RWPE2 (cell line): ENCODE data around the gene CHRM4.

Experiments used
- ATAC-seq: fragments of 200-7000 bp; cut with Tn5 transposase; 3 replicates; pipeline ENCODE4 v1.9.1; 2021; ENCODE audit warnings: low read depth
- DNase-seq: peaks from one replicate; pipeline ENCODE4 v3.0.0-alpha.2; 2020; ENCODE audit warnings: low spot score
- H3K27ac ChIP-seq: fragments of 450-650 bp; 2 replicates; pipeline ENCODE4 v1.5.1; 2017; ENCODE audit warnings: mild to moderate bottlenecking; ENCODE audit not compliant: poor library complexity, severe bottlenecking
- H3K27me3 ChIP-seq: fragments of 250-450 bp; sonication (Bioruptor Pico); 2 replicates; pipeline ENCODE4 v1.5.1; 2021; ENCODE audit warnings: mild to moderate bottlenecking, moderate library complexity; ENCODE audit not compliant: insufficient read depth, poor library complexity, severe bottlenecking
- H3K36me3 ChIP-seq: fragments of 250-450 bp; sonication (Bioruptor Pico); 2 replicates; pipeline ENCODE4 v1.5.1; 2020; ENCODE audit warnings: low read depth, mild to moderate bottlenecking, moderate library complexity
- H3K4me1 ChIP-seq: fragments of 250-450 bp; sonication (Bioruptor Pico); 2 replicates; pipeline ENCODE4 v1.5.1; 2021; ENCODE audit warnings: mild to moderate bottlenecking, moderate library complexity; ENCODE audit not compliant: insufficient read depth, poor library complexity, severe bottlenecking
- H3K4me3 ChIP-seq: fragments of 250-450 bp; sonication (Bioruptor Pico); 2 replicates; pipeline ENCODE4 v1.5.1; 2021; ENCODE audit warnings: mild to moderate bottlenecking, moderate library complexity; ENCODE audit not compliant: severe bottlenecking
- H3K9me3 ChIP-seq: fragments of 250-450 bp; sonication (Bioruptor Pico); 2 replicates; pipeline ENCODE4 v1.5.1; 2021; ENCODE audit warnings: mild to moderate bottlenecking, moderate library complexity; ENCODE audit not compliant: severe bottlenecking
- TF ChIP-seq, protein P1 (sequence below): fragments of 450-650 bp; IDR thresholded peaks from one replicate; pipeline ENCODE4 v1.5.1; 2017; ENCODE audit warnings: mild to moderate bottlenecking, moderate library complexity; ENCODE audit not compliant: poor library complexity, severe bottlenecking

Gene CHRM4

DNA sequence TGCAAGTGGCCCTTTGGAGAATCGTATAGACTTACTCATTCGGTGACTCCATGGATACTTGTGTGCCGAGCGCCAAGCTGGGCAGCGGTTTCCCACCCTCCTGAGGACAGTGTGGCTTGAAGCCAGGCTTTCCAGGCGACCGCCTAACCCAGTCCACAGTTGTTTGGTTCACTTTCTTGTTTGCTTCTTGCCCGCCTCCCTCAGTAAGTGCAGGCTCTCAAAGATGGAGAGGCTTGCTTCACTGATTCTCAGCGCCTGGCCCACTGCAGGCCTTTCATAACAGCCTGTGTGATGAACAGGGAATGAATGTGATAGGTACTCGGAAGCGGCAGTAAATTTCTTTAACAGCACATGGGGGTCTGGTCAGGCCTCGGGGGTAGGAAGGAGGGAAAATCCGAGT lies 21.3 kb downstream of the CHRM4 start:
- TF ChIP-seq, protein P1, sequence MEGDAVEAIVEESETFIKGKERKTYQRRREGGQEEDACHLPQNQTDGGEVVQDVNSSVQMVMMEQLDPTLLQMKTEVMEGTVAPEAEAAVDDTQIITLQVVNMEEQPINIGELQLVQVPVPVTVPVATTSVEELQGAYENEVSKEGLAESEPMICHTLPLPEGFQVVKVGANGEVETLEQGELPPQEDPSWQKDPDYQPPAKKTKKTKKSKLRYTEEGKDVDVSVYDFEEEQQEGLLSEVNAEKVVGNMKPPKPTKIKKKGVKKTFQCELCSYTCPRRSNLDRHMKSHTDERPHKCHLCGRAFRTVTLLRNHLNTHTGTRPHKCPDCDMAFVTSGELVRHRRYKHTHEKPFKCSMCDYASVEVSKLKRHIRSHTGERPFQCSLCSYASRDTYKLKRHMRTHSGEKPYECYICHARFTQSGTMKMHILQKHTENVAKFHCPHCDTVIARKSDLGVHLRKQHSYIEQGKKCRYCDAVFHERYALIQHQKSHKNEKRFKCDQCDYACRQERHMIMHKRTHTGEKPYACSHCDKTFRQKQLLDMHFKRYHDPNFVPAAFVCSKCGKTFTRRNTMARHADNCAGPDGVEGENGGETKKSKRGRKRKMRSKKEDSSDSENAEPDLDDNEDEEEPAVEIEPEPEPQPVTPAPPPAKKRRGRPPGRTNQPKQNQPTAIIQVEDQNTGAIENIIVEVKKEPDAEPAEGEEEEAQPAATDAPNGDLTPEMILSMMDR: no peak
- no peaks in the 10 kb centered on the region for H3K9me3 ChIP-seq
- DNase-seq (no peak), ATAC-seq (no peak)
- H3K4me3 ChIP-seq: no peak overlapping the region
- H3K27me3 ChIP-seq: no peaks in the 10 kb centered on the region
- H3K4me1 ChIP-seq: no peaks in the 10 kb centered on the region
- no peak overlapping the region for H3K27ac ChIP-seq
- H3K36me3 ChIP-seq: peaks cover 27% of the 10 kb centered on the region

DNA sequence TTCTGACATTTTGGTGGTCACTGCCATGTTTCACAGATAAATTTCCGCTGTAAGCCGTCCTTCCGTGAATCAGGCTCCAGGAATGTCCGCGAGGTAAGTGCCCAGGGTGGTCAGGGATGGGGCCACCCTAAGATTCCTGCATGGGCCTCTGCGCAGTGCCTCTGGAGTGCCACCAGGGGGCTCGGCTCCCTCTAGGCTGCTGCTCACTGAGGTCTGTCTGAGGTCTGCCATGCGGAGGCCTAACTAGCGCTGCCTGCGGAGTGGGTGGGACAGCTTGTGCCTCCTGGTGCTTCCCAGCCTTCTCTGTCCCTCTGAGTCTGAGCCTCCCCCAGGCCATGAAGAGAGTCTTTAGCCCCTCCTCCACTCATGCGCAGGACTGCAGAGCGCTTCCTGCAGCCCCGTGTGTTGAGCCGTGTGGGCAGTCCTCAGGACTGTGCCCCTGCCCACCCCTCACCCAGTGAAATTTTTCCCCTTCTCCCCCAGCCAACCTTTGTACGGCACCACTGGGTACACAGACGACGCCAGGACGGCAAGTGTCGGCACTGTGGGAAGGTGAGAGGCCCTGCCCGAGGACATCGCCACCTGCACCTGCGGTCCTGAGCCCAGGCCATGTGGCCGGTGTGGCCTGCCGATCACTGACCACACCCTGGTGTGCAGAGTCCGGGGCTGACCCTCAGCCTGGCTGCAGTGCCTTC lies 22.0 kb downstream of the CHRM4 start:
- Histone ChIP-seq H3K27me3 (no peaks in the 10 kb centered on the region), H3K4me1 (no peaks in the 10 kb centered on the region), H3K9me3 (no peaks in the 10 kb centered on the region), H3K27ac (no peak overlapping the region), H3K4me3 (no peak overlapping the region), H3K36me3 (peaks cover 21% of the 10 kb centered on the region)
- DNase-seq (no peak), ATAC-seq (peak; percentile 73)
- TF ChIP-seq, protein P1: peak; percentile 79

DNA sequence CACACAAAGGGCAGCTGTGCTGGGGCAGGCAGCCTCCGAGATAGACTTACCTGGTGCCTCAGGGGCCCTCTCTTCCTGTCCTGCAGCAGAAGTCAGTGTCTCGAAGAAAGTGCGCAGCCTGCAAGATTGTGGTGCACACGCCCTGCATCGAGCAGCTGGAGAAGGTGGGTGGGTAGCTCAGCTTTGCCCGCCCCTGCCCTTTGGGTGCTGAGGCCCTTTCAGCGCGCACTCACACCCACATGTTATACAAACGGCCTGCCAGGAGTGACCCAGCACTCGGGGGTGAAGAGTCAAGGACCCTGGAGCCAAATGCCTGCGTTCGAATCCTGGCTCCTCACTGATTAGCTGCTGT lies 23.7 kb downstream of the CHRM4 start:
- Histone ChIP-seq H3K27ac (no peak overlapping the region), H3K36me3 (peaks cover 21% of the 10 kb centered on the region)
- DNase-seq: no peak

DNA sequence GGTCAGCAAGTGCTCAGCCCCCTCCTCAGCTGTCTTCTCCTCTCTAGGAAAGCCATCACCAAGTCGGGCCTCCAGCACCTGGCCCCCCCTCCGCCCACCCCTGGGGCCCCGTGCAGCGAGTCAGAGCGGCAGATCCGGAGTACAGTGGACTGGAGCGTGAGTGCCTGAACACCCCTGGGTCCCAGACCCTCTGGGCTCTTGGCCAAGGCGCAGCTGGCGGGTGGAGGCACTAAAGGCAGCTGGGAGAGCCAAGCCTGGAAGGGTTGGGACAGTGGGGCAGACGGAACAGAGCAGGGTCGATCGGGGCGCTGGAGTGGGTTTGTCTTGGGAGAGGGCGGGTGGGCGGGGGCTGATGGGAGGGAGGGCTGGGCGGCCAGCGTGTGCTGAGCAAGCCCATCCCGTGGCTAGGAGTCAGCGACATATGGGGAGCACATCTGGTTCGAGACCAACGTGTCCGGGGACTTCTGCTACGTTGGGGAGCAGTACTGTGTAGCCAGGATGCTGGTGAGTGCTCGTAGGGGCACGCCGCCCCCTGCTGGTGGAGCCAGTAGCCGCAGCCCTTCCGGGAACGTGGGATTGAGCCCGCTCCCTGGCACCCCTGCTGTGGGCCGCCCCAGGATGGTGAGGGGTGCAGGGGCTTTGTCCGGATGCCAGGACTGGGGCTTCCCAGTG lies 24.2 kb downstream of the CHRM4 start:
- no peak overlapping the region for H3K4me3 ChIP-seq
- peaks cover 21% of the 10 kb centered on the region for H3K36me3 ChIP-seq
- TF ChIP-seq, protein P1: peak; percentile 73
- no peak overlapping the region for H3K27ac ChIP-seq
- H3K4me1 ChIP-seq: peaks cover 12% of the 10 kb centered on the region
- no peaks in the 10 kb centered on the region for H3K27me3 ChIP-seq
- ATAC-seq (0 out of 3 replicates have a peak, but pooled peaks have one; percentile 22), DNase-seq (no peak)
- H3K9me3 ChIP-seq: no peaks in the 10 kb centered on the region

More for the DNA sequence above, 23.7 kb downstream of the CHRM4 start:
- ATAC-seq: no peak
- Histone ChIP-seq H3K4me1 (peaks cover 6% of the 10 kb centered on the region), H3K4me3 (no peak overlapping the region), H3K27me3 (no peaks in the 10 kb centered on the region), H3K9me3 (no peaks in the 10 kb centered on the region)
- TF ChIP-seq, protein P1: peak; percentile 44

DNA sequence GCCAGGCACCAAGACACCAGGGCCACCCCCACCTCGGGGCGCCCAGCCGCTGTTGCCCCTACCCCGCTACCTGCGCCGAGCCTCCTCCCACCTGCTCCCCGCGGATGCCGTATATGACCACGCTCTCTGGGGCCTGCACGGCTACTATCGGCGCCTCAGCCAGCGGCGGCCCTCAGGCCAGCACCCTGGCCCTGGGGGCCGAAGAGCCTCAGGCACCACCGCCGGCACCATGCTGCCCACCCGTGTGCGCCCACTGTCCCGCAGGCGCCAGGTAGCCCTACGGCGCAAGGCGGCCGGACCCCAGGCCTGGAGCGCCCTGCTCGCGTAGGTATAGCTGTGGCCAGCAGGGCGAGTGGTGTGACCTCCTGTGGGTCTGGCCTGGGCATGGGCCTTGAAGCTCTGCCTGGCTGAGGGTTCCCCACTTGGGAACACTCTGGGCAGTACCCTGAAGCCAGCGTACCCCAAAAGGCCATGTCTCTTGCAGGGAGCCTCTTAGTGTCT lies 24.9 kb downstream of the CHRM4 start:
- DNase-seq (no peak), ATAC-seq (no peak)
- Histone ChIP-seq H3K27ac (no peak overlapping the region), H3K36me3 (peaks cover 21% of the 10 kb centered on the region; the same call in 1 of the 2 replicates), H3K4me3 (no peak overlapping the region), H3K9me3 (no peaks in the 10 kb centered on the region), H3K27me3 (no peaks in the 10 kb centered on the region), H3K4me1 (peaks cover 14% of the 10 kb centered on the region)
- TF ChIP-seq, protein P1: no peak
